Nephron progenitor cell (in vitro differentiated cells): ENCODE data around the gene DMRT3.

Experiments
- DNase-seq: peaks from one replicate; pipeline ENCODE4 v3.0.0; 2021
- H3K27ac Mint-ChIP-seq: 2 replicates; pipeline ENCODE4 v1.8.0; 2021; ENCODE audit warnings: mild to moderate bottlenecking, moderate library complexity, mixed read lengths
- H3K27me3 Mint-ChIP-seq: 2 replicates; pipeline ENCODE4 v1.8.0; 2021; ENCODE audit warnings: mild to moderate bottlenecking, low read depth, mixed read lengths; ENCODE audit not compliant: poor library complexity
- H3K36me3 Mint-ChIP-seq: 2 replicates; pipeline ENCODE4 v1.8.0; 2021; ENCODE audit warnings: low read depth, mixed read lengths
- H3K4me1 Mint-ChIP-seq: 2 replicates; pipeline ENCODE4 v1.8.0; 2021; ENCODE audit warnings: mixed read lengths
- H3K4me3 Mint-ChIP-seq: 2 replicates; pipeline ENCODE4 v1.8.0; 2021; ENCODE audit warnings: mild to moderate bottlenecking, moderate library complexity, mixed read lengths
- H3K9me3 Mint-ChIP-seq: 2 replicates; pipeline ENCODE4 v1.8.0; 2021; ENCODE audit warnings: mild to moderate bottlenecking, moderate library complexity, mixed read lengths
- CTCF ChIP-seq: fragments of 200-600 bp; sonication (generic); IDR thresholded peaks from 2 replicates; pipeline ENCODE4 v1.5.0; 2021; ENCODE audit warnings: antibody characterized with exemption

Gene DMRT3

GRCh38 chr9:967903-968641 is 8.4 kb upstream of the DMRT3 start:
- TF ChIP-seq CTCF, result no peak
- H3K4me1 Mint-ChIP-seq, result peaks cover 81% of the 10 kb centered on the region
- no peaks in the 10 kb centered on the region for H3K36me3 Mint-ChIP-seq
- peak; percentile 44 for DNase-seq
- peak overlapping the region; percentile 81 for H3K4me3 Mint-ChIP-seq
- peak overlapping the region; percentile 6 for H3K27ac Mint-ChIP-seq
- peaks cover 98% of the 10 kb centered on the region for H3K27me3 Mint-ChIP-seq
- H3K9me3 Mint-ChIP-seq, result no peaks in the 10 kb centered on the region

GRCh38 chr9:969310-970150 is 6.9 kb upstream of the DMRT3 start:
- TF ChIP-seq CTCF, result no peak
- Mint-ChIP-seq H3K4me1 (peaks cover 81% of the 10 kb centered on the region), H3K36me3 (no peaks in the 10 kb centered on the region), H3K27ac (no peak overlapping the region), H3K27me3 (peaks cover 98% of the 10 kb centered on the region), H3K4me3 (peak overlapping the region; percentile 81), H3K9me3 (no peaks in the 10 kb centered on the region)
- peak; percentile 62 for DNase-seq

GRCh38 chr9:970151-970996 is 6.1 kb upstream of the DMRT3 start:
- peaks cover 81% of the 10 kb centered on the region for H3K4me1 Mint-ChIP-seq

GRCh38 chr9:971901-972500 is 4.5 kb upstream of the DMRT3 start:
- no peaks in the 10 kb centered on the region for H3K36me3 Mint-ChIP-seq
- DNase-seq, result peak; percentile 78
- H3K4me3 Mint-ChIP-seq, result peak overlapping the region; percentile 81
- no peak for TF ChIP-seq CTCF
- H3K27me3 Mint-ChIP-seq, result peaks cover 97% of the 10 kb centered on the region
- peaks cover 72% of the 10 kb centered on the region for H3K4me1 Mint-ChIP-seq
- no peaks in the 10 kb centered on the region for H3K9me3 Mint-ChIP-seq
- no peak overlapping the region for H3K27ac Mint-ChIP-seq

More at GRCh38 chr9:970151-970996, 6.1 kb upstream of the DMRT3 start:
- H3K27me3 Mint-ChIP-seq, result peaks cover 98% of the 10 kb centered on the region
- peak overlapping the region; percentile 81 for H3K4me3 Mint-ChIP-seq
- no peak overlapping the region for H3K27ac Mint-ChIP-seq
- no peak for TF ChIP-seq CTCF
- H3K9me3 Mint-ChIP-seq, result no peaks in the 10 kb centered on the region
- H3K36me3 Mint-ChIP-seq, result no peaks in the 10 kb centered on the region
- peak; percentile 79 for DNase-seq

GRCh38 chr9:972501-973294 is 3.8 kb upstream of the DMRT3 start:
- Mint-ChIP-seq H3K4me1 (peaks cover 65% of the 10 kb centered on the region), H3K27ac (no peak overlapping the region), H3K36me3 (no peaks in the 10 kb centered on the region), H3K9me3 (no peaks in the 10 kb centered on the region), H3K4me3 (peak overlapping the region; percentile 80), H3K27me3 (peaks cover 98% of the 10 kb centered on the region)
- TF ChIP-seq CTCF, result no peak
- peak; percentile 38 for DNase-seq
